Activated CD4-positive, alpha-beta T cell treated with anti-CD3 and anti-CD28 coated beads, Interleukin-2, amount 50 U/mL, for 4 hours (primary cell): ENCODE measurements around the gene ZEB2.
"Not testable (repeated sequence)": the region's sequence is repeated elsewhere in the genome, so short reads cannot be mapped to it uniquely, and the experiment has no call there.

Source experiments
- DNase-seq, 2 experiments: peaks; one replicate each; pipeline ENCODE4 v3.0.0-alpha.2; 2020

Gene ZEB2

DNA sequence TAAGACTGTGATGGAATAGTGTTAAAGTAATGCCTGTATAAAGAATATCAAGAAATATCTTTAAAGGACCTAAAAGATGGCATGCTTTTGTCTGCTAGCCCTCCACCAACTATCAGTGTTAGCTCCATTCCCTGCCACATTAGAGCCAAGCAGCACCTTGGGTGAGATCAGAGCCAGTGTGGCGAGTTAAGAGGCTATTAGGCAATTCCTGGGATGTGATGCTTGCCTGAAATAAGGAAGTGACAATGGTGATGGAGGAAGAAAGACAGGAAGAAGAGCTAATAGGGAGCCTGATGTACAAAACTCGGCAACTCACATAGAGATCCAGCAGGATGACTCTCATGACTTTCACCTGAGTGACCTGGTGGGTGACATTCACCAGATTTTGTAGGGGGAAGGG lies 143.5 kb downstream of the ZEB2 start:
- DNase-seq: no peak

DNA sequence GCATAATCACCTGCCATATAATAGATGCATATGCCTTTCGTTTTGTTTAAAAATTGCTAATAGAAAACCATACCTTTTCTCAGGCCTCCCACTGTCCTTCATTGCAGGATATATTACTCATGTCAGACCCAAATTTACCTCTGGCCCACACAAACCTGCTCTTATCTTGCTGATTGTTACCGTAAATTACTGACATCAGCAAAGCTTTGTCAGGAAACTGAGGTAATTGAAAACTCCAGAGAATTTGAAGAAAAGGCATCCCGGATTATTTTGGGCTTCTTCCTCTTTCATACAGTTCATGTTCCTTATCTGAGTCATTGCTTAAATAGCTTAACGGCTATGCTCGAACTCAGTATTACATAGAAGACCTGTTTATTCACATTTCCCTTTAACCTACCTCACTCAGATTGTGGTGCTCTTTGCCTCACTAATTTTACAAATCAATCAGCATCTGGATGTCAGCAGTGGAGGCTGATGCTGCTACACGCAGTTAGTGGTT lies 145.7 kb downstream of the ZEB2 start:
- DNase-seq: no peak

DNA sequence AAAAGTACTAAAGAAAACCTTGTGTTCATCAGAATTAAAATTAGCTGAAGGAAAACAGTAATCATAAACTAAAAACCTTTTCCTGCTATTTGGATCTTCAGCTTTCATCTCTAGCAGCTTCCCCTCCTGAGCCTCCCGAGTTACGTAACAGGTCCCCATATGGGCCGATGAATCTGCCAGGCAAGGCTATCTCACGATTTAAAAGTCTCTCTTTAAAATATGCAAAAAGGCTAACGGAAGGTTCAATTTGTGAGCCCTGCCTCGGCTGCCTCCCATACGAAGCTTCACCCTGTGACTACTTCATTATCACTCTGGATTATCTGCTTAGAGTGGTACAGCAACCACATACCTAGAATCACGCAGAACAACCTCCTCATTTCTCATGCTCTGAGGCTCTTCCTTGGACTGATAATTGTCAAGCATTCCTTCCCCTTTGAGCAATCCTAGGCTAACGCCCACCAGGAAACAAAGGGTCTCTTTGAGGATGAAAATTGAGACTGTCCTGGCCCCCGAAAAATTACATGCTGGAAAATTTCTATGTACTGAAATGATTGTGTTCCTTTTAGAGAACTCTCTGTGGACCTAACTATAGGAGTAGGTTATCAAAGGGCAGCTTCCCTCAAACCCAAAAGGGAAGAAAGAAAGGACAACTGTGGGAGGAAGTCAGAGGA lies 147.4 kb downstream of the ZEB2 start:
- no peak for DNase-seq

DNA sequence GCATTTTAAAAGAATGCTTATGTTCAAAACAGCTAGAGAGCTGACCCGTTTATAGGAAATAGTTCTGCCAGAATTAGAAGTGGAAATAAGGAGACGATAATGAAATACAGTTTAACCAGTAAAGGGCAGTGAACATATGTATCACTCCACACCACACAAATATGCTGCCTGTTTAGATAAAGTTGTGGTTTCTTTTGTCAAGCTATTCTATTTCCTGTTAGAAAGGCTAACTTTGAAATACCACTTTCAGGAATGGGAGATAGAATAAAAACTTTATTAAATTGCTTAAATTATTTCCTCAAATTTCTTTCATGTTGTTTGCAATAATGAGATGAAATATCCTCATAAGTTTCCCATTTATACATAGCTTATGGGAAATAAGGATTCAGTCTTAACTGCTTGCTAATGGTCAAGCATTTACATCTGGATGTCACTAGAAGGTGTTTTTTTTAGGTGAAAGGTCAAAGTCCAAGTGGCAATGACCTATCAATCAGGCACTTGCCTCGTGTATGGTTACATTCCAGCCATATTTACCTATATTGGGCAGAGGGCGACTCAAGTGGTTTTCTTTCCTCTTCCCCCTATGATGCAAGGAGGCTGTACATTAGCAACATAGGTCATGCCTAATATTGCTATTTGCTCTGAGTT lies 148.9 kb downstream of the ZEB2 start:
- no peak for DNase-seq

DNA sequence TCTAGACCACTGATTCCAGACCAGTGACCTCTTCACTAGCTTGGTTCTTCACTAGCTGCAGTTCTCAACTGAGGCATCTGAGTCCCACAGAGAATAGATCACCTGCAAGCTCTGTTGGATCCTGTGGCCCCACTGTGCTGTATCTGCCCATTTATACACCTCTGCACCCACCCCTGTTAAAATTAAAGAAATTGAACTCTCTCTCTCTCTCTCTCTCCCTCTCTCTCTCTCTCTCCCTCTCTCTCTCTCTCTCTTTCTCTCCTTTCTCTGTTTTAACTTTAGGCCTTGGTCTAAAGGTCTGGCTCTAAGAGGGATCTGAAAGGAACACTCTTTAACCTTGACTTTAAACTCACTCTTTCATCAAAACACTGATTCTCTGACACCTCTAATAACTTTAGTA lies 150.5 kb downstream of the ZEB2 start:
- DNase-seq: no peak

DNA sequence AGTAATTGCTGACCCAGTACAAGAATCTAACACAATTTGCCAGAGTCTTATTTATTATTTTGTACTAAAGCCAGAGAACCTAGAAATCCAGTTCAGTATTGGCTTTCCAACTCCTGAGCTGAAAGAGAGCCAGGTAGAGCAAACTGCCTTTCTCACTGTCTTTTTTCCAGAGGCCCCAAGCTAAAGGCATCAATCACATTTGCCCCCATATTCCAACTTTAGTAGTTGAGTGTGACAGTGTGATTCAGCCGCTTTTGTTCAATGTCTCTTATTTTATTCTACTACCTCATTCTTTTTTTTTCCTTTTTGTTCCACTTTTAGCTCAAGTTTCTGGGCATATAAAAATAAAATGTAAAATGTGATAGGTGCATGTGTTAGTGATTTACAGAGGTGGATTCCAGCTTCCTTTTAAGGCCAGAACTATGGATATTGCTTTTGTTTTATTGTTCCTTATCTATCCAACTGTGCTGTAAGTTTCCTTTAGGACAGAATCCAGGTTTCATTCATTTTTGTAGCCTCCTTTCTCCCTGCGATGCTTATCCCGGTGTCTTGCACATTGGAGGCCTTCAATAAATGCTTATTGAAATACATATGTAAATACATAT lies 153.0 kb downstream of the ZEB2 start:
- DNase-seq: no peak

DNA sequence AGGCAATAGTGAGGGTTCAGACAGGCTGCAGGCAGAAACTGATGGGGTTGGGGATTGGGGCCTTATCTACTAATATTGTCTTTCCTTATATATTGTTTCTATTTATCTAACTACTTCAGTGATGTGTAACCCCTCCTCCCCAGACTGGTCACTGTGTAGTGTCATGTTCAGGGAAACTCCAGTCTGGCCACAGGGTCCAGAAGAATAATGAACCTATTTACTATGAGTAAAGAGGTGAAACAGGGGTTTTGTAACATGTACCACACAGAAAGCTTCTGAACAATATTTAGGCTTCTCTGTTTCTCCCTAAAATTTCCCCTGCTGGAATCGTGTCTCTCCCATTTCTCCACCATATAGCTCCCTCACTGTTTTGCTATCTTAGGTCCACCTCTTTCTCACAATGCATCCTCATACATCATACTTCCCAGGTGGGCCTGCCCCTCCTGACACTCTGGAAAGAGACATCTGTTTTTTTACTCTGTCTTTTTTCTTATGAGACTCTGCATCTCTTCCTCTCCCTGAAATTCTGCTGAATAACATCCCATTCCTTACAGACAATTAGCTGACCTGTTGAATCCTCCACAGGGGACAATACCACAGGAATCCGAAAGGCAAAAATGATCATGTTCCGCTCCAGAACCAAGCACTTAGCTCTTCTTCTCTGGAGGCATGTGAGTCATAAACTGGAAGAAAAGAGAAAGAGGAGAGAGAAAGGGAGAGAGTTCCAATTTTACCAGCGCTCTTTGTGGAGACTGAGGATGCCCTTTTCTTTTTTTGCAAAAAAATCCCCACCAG lies 154.8 kb downstream of the ZEB2 start:
- DNase-seq: no peak

DNA sequence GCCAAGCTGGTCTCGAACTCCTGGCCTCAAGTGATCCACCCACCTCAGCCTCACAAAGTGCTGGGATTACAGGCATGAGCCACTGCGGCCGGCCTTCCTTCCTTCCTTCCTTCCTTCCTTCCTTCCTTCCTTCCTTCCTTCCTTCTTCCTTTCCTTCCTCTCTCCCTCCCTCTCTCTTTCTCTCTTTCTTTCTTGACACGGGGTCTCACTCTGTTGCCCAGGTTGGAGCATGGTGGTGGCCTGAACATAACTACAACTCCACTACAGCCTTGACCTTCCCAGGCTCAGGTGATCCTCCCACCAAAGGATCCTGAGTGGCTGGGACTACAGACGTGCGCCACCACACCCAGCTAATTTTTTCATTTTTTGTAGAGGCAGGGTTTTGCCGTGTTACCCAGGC lies 155.7 kb downstream of the ZEB2 start:
- DNase-seq: not testable (repeated sequence)

DNA sequence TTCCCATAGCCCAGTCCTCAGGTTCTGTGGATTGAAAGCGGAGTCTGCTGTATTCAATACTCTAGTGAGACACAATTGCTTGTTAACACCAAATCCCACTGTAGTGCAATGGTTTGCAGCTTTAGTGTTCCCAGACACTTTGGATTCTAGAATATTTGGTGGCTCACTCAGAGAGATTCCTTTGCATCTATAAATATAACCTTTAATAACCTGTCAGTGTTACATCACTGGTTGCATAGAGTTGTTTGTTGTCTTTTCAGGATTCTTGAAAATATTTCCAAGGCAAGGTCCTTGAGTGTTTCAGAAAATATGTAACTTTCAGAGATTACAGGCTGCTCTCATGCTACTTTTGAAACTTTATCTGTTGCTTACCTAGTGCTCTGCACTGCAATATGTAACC lies 157.5 kb downstream of the ZEB2 start:
- no peak for DNase-seq

DNA sequence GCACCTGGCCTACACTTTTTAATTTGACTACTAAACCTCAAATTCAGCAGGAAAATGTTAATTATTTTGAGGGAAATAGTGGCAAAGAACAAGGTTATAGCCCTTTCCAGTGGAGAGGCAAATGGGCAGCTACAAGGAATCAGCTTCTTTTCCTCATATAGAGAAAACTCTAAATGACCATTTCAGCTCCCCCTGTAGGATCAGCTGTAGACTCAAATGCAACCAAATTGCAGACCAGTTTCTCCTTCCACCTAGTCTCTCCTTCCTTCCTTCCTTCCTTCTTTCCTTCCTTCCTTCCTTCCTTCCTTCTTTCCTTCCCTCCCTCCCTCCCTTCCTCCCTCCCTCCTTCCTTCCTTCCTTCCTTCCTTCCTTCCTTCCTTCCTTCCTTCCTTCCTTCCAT lies 158.2 kb downstream of the ZEB2 start:
- DNase-seq: no peak

DNA sequence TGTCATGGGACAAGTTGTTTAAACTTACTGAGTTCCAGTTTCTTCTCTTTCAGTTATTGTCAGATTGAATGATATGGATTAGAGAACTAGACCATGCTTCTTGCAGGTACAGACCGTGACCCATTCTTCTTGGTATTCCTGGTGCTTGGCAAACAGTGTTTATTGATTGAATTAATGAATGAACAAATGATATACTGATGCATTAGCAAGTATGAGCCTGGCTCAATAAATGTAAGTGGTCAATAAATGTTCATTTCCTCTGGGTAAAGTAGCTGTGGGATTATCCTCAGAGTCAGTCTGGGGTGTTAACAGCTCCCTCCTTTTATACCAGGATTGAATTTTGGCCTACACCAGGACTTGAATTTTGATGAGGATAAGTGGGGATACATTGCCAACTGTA lies 160.2 kb downstream of the ZEB2 start:
- DNase-seq: no peak

DNA sequence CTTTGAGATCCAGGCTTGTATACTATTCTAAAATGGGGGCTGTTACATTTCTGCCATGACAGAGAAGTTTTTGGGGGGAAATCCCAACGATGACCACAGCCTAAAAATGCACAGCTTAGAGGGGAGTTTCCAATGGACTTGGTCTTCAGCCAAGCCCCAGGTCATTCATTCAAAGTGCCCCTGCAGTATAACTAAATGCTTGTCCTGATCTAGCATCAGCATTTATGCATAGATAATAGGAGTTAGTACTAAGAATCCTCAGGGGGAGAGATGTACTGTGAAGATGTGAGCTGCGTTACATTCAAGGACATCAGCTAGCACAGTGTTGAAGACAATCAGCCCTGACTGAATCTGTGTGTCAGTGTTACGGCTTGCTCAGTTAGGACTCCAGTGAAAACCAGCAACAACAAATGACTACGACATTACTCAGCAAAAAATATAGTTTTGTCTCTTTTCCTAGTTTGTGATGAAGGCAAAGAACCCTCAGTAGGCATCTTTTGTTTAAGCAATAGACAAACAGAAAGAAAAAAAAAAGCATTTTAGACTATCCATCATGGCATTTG lies 160.9 kb downstream of the ZEB2 start:
- DNase-seq: no peak

DNA sequence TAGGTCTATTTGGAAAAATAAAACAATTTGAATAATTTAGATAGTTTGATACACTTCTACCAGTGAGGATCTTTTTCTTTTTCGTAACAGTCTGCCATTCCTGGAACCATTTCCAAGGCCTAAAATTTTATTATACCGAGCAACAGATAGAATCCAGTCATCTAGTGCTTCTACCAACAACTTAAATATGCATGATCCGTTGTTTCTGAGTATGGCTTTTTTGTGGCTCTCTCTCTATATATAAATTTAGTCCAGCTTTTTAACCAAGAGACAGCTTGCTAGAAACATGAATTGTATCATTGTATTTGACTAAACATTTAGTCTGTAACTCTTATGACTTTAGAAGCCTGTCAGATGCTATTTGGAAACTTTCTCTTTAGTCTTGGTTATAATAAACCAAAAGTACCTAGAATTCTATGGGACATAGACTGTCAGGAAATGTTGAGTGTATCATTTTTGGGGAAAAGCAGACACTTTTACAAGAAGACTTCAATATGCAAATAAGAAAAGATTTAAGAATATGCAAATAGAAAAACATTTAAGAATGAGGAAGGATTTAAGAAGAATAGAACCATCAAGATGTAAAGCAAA lies 161.4 kb downstream of the ZEB2 start:
- no peak for DNase-seq

DNA sequence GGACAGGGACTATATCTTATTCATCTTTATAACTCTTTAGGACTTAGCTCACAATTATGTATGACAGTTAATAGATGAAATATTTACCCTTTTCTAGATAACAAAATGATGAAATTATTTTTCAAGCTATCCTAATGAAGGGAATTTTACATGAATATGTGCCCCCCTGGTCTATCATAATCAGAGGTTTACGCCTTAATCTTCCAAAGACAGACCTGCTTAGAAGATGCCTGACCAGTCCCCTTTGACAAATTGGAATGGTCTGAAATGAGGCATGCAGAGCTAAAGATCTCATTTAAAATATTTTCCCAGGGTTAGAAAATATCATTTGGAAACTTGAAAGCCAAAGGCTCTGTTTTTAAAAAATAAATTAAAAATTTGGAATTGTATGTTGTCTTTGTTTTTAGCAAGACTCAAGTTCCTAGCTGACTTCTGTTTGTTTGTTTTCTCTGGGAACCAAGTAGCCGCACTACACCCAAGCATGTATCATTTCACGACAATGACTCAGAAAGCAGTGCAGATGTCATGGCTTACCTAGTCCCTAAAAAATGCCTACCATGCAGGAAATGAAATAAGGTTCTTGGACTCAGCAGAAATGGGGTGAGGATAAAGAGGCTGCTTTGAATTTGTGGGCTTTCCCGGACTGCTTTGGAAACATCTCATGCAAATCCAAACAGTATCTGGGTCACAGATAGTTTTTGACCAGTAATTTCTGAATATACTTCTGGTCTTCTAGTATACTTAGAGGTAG lies 162.1 kb downstream of the ZEB2 start:
- no peak for DNase-seq

DNA sequence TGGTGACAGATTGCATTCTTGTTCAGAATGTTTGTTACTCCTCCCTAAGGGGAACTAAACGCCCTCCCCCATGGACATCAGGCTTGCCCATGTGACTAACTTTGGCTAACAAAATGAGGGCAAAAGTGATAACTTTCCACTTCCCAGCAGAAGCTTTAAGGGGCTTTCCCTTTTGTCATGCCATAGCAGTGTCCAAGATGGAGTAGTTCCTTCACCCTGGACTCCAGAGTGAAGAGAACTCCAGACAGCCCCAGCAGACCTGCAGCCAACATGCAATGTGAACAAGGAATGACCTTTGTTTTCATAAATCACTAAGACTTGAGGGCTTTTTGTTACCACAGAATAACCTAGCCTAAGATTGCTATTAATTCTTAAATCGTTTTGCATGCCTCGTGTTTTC lies 163.5 kb downstream of the ZEB2 start:
- DNase-seq: no peak

DNA sequence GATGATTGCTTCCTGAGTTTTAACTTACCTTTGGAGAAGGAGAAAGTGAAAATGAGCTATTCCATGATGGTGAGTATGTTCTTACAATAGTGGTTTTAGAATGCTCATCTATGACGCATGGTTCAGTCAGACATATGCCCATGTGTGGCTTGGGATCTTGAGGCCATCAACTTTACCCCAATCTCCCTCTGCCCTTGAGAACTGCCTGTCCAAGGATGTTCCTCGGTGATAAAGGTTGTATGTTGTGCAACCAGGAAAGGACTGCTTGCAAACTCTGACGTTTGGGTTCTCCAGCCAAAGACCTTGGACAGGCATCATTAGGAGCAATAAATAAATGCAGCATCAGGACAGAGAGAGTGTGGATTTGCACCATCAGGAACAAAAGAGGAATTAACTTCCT lies 165.0 kb downstream of the ZEB2 start:
- no peak for DNase-seq

DNA sequence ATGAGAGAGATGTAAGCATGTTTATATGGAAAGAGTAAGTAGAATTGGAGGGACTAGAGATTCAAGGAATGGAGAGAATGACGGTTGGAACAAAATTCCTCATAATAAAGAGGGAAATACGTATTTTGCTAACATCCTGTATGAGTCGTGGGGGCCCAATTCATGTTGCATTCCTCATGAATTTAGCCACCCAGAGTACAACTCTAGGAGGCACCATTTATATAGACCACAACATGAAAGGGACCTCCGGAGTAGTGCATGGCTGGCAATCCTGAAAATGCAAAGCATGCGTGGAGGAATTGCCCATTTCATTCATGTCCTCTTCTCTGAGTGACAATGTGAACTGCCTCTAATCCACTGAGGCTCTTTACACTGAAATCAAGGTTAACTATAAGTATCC lies 168.2 kb downstream of the ZEB2 start:
- DNase-seq: no peak

DNA sequence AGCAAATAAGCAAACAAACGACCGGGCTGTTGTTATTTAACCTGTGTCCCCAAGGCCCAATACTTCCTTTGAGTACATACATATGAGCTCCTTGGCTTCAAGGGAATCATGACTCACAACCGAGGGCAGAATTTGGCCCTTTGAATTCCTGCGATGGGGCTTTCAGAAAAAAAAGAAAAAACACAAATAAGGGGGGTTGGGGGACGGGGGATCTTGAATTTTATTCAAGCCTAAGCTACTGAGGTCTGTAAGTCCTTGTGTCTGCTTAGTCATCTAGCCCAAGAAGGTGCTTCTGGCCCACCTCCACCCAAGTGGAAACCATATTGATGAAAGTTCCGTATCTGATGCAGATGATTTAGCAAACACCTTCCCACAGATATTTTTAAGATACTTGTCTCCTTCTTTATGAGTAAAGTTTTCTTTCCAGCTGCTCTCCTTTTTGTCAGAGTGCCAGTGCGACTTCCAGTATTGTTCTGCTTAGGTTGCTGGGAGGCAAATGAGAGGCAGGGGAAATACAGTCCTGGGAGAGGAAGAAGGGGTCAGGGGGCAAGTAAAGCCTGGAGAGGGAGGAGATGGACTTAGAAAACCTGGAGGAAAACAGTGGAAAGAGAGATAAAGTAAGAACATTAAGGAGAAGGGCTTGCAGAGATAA lies 169.6 kb downstream of the ZEB2 start:
- no peak for DNase-seq

DNA sequence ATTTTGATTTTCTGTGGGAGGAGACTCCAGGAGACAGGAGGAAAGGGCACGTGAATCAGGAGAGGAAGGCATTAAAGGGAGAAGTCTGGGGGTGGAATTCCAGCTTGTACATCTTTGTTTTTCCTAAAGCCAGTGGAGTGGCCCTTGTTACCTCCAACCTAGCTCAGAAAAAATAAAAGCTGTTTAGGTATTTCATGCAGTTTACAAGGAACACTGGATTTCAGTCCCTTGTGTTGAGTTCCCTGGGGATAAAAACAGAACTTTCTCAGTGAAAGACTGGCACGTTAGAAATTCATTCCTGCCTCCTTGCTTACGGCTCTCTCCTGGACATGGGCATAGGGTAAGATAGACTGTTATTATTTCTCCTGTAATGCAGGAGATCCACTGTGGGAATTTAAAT lies 170.2 kb downstream of the ZEB2 start:
- no peak for DNase-seq

DNA sequence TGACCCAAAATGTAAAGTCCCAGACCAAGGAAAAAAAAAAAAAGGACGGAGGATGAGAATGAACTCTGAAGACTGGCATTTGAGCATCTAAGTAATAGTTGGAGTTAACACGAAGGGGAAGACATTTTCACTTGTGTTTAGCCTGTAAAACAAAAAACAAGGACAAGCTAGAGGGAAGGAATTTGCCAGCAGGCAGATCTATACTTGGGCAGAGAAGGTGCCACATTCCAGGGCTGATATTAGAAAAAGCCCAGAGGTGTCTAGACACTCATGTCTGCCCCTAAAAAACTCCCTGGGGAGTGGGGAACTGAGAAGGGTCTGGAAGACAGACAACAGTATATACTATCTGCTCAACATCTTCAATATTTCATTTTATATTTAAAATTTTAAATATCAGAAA lies 171.1 kb downstream of the ZEB2 start:
- DNase-seq: no peak

DNA sequence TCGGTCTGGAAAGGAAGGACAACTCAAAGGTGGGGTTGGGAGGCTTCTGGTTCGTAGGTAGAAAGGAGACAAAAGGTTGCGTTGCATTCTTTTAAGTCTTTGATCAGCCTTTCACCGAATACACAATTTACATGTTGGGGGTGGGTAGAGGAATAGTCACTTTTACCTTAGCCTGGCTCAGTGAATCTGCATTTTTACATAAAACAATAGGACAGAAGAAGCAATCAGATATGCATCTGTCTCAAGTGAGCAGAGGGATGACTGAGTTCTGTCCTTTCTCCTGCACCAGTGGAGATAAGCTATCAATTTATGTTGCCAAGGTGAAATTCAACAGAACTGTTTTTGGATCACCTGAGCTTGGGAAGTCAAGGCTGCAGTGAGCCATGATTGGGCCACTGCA lies 173.7 kb downstream of the ZEB2 start:
- DNase-seq: no peak

DNA sequence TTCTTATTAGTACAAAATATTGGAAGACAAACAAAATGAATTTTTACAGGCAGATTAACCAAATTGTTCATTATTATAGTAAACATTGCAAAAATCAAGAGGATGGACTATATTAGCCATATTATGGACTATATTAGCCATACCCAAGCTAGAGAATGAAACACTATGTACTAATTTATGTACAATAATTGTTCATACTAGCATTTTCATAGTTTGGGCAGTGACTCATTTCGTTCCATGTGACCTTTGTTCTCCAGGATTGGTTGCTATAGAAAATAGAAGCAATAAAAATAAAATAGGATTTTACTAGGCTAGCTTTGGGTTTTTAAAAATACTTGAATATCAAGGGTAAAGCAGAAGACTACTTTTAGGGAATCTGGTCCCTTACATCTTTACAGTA lies 176.8 kb downstream of the ZEB2 start:
- DNase-seq: no peak
